GM12878 (cell line): Measurements from ENCODE around the gene SLX9. TPM values are rescaled to one million over a fixed set of nuclear protein-coding genes. Genes with fewer than 3 reads are reported as not detected.
A peak's percentile ranks its signal among the peaks of the same experiment; 100 is the strongest.

ENCODE experiments used
- ATF7 ChIP-seq: fragments of 450-650 bp; IDR thresholded peaks from 2 replicates; pipeline ENCODE4 v1.6.1; 2016; ENCODE audit warnings: low read depth, mild to moderate bottlenecking
- BHLHE40 ChIP-seq, 2 experiments: fragments of 450-650 bp in 1 of 2; IDR thresholded peaks; 2 replicates each; pipeline ENCODE4 v1.6.1; 2011 to 2017; ENCODE audit warnings: low read depth in 2 of 2, borderline replicate concordance in 1 of 2, improper control_type of control experiment in 1 of 2, low read length in 1 of 2, mild to moderate bottlenecking in 1 of 2
- CREM ChIP-seq: IDR thresholded peaks from 2 replicates; pipeline ENCODE4 v1.6.1; 2014; ENCODE audit warnings: antibody characterized with exemption, low read depth
- DPF2 ChIP-seq: fragments of 450-650 bp; IDR thresholded peaks from 2 replicates; pipeline ENCODE4 v1.6.1; 2017; ENCODE audit warnings: mild to moderate bottlenecking
- EED ChIP-seq: sonication (generic); IDR thresholded peaks from 2 replicates; pipeline ENCODE4 v1.6.1; 2016; ENCODE audit warnings: antibody characterized with exemption, low read depth
- EP300 ChIP-seq, 2 experiments: fragments of 150-350 bp in 1 of 2; IDR thresholded peaks; 2 replicates each; pipeline ENCODE4 v1.6.1; 2011 to 2012; ENCODE audit warnings: low read depth in 2 of 2, low read length in 2 of 2, borderline replicate concordance in 1 of 2, improper control_type of control experiment in 1 of 2, inconsistent platforms in 1 of 2; ENCODE audit not compliant: control insufficient read depth in 1 of 2
- ETV6 ChIP-seq, 2 experiments: fragments of 450-650 bp in 1 of 2; IDR thresholded peaks in 1 of 2; conservative IDR thresholded peaks in 1 of 2; 2 replicates each; pipeline ENCODE4 v1.6.1; 2014; ENCODE audit warnings: antibody characterized with exemption in 1 of 2, borderline replicate concordance in 1 of 2, low read depth in 1 of 2, mild to moderate bottlenecking in 1 of 2, moderate library complexity in 1 of 2
- KDM1A ChIP-seq: fragments of 200-600 bp; sonication (generic); IDR thresholded peaks from 2 replicates; pipeline ENCODE4 v1.6.1; 2016; ENCODE audit warnings: borderline replicate concordance
- MTA2 ChIP-seq: fragments of 450-650 bp; IDR thresholded peaks from 2 replicates; pipeline ENCODE4 v1.6.1; 2016; ENCODE audit warnings: low read depth, mild to moderate bottlenecking, moderate library complexity
- NBN ChIP-seq: fragments of 450-650 bp; IDR thresholded peaks from 2 replicates; pipeline ENCODE4 v1.6.1; 2016
- NR2C2 ChIP-seq: IDR thresholded peaks from 2 replicates; pipeline ENCODE4 v1.6.1; 2011; ENCODE audit warnings: borderline replicate concordance, low read depth; ENCODE audit not compliant: control insufficient read depth, insufficient read length
- STAT1 ChIP-seq: fragments of 450-650 bp; conservative IDR thresholded peaks from 2 replicates; pipeline ENCODE4 v1.6.1; 2014; ENCODE audit warnings: antibody characterized with exemption, mild to moderate bottlenecking
- ZBTB4 ChIP-seq: fragments of 450-650 bp; formaldehyde crosslinking; IDR thresholded peaks from 2 replicates; pipeline ENCODE4 v1.4.0; 2022; ENCODE audit warnings: mild to moderate bottlenecking, moderate library complexity
- polyA plus RNA-seq, 11 experiments: library from polyadenylated mRNA; depleted of rRNA in 4 of 11; unstranded in 6 of 11; stranded (reverse) in 5 of 11; fragments of >200 nt; fragmentation: Nextera tagmentation in 4 of 11; fragmentation: Illumina TruSeq in 1 of 11; extraction: Ambion mirVana in 4 of 11; extraction: Trizol in 1 of 11; gene quantifications; 1 replicate in 1 of 11; 2 replicates in 10 of 11; pipeline versions ENCODE4 v1.2.1 to v1.2.3, GENCODE V29; 2011 to 2016; ENCODE audit warnings: inconsistent platforms in 2 of 11, missing spikeins in 2 of 11, low read depth in 1 of 11
- total RNA-seq, 4 experiments: library from RNA; depleted of rRNA in 3 of 4; stranded (reverse); fragments of >200 nt in 3 of 4; fragmentation: Illumina TruSeq in 1 of 4; extraction: Trizol in 1 of 4; gene quantifications; 2 replicates each; pipeline versions ENCODE4 v1.2.1 to v1.2.3, GENCODE V29; 2013 to 2021
- TF ChIP-seq, protein P1 (sequence below): fragments of 450-650 bp; IDR thresholded peaks from 2 replicates; pipeline ENCODE4 v1.6.1; 2017; ENCODE audit warnings: mild to moderate bottlenecking
- TF ChIP-seq, protein P2 (sequence below): IDR thresholded peaks from 2 replicates; pipeline ENCODE4 v1.6.1; 2011; ENCODE audit warnings: low read depth, mild to moderate bottlenecking, low read length, moderate library complexity, borderline replicate concordance; ENCODE audit errors: extremely low read depth
- TF ChIP-seq, protein P3 (sequence below): fragments of 450-650 bp; formaldehyde crosslinking; IDR thresholded peaks from 2 replicates; pipeline ENCODE4 v1.4.0; 2020; ENCODE audit warnings: mild to moderate bottlenecking, moderate library complexity
- TF ChIP-seq, protein P4 (sequence below): fragments of 450-650 bp; IDR thresholded peaks from 2 replicates; pipeline ENCODE4 v1.6.1; 2016; ENCODE audit warnings: mild to moderate bottlenecking
- TF ChIP-seq, protein P5 (sequence below): fragments of 450-650 bp; IDR thresholded peaks from 2 replicates; pipeline ENCODE4 v1.6.1; 2014; ENCODE audit warnings: mild to moderate bottlenecking

SLX9 gene
- total and polyA plus RNA-seq, 10 of the 15 experiments (the other 5 are each of a cell fraction or from before 2014, with no cell fraction given): 0.69 to 81.3 (median 33.9) TPM

DNA sequence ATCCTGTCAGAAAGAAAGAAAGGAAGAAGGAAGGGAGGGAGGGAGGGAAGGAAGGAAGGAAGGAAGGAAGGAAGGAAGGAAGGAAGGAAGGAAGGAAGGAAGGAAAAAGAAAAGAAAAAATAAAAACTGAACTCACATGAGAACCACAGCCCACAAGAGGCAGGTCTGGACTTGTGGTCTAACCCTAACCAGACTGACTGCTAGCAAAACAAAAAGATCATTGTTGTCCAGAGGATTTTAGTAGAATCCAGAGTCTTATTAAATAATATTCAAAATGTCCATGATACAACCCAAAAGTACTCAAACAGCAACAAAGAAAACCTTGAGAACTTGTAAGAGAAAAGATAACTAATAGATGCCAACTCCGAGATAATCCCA lies 14.5 kb upstream of the SLX9 start (continued):
- TF ChIP-seq, protein P1, sequence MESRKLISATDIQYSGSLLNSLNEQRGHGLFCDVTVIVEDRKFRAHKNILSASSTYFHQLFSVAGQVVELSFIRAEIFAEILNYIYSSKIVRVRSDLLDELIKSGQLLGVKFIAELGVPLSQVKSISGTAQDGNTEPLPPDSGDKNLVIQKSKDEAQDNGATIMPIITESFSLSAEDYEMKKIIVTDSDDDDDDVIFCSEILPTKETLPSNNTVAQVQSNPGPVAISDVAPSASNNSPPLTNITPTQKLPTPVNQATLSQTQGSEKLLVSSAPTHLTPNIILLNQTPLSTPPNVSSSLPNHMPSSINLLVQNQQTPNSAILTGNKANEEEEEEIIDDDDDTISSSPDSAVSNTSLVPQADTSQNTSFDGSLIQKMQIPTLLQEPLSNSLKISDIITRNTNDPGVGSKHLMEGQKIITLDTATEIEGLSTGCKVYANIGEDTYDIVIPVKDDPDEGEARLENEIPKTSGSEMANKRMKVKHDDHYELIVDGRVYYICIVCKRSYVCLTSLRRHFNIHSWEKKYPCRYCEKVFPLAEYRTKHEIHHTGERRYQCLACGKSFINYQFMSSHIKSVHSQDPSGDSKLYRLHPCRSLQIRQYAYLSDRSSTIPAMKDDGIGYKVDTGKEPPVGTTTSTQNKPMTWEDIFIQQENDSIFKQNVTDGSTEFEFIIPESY: no peak
- no peak for TF ChIP-seq EP300 (IDR thresholded peaks at IDR 0.05; ENCODE audit: borderline replicate concordance in 1 of 2, control insufficient read depth in 1 of 2, low read depth in 2 of 2, low read length in 2 of 2)
- peak; percentile 88 for TF ChIP-seq ATF7
- TF ChIP-seq, protein P2, sequence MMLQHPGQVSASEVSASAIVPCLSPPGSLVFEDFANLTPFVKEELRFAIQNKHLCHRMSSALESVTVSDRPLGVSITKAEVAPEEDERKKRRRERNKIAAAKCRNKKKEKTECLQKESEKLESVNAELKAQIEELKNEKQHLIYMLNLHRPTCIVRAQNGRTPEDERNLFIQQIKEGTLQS: no peak
- peak; percentile 93 for TF ChIP-seq NBN
- no peak for TF ChIP-seq EED
- TF ChIP-seq ZBTB4: no peak
- TF ChIP-seq, protein P3, sequence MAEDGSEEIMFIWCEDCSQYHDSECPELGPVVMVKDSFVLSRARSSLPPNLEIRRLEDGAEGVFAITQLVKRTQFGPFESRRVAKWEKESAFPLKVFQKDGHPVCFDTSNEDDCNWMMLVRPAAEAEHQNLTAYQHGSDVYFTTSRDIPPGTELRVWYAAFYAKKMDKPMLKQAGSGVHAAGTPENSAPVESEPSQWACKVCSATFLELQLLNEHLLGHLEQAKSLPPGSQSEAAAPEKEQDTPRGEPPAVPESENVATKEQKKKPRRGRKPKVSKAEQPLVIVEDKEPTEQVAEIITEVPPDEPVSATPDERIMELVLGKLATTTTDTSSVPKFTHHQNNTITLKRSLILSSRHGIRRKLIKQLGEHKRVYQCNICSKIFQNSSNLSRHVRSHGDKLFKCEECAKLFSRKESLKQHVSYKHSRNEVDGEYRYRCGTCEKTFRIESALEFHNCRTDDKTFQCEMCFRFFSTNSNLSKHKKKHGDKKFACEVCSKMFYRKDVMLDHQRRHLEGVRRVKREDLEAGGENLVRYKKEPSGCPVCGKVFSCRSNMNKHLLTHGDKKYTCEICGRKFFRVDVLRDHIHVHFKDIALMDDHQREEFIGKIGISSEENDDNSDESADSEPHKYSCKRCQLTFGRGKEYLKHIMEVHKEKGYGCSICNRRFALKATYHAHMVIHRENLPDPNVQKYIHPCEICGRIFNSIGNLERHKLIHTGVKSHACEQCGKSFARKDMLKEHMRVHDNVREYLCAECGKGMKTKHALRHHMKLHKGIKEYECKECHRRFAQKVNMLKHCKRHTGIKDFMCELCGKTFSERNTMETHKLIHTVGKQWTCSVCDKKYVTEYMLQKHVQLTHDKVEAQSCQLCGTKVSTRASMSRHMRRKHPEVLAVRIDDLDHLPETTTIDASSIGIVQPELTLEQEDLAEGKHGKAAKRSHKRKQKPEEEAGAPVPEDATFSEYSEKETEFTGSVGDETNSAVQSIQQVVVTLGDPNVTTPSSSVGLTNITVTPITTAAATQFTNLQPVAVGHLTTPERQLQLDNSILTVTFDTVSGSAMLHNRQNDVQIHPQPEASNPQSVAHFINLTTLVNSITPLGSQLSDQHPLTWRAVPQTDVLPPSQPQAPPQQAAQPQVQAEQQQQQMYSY (CRISPR knock-in tag): no peak
- TF ChIP-seq ETV6 (conservative IDR thresholded peaks at IDR 0.05 in 1 of 2, IDR thresholded peaks at IDR 0.05 in 1 of 2; ENCODE audit: borderline replicate concordance in 1 of 2, low read depth in 1 of 2): peak in 1 of 2 experiments; percentile 99; a peak in 2 of 4 replicates
- TF ChIP-seq NR2C2: no peak
- 0 out of 2 replicates have a peak, but pooled peaks have one; percentile 28 for TF ChIP-seq DPF2
- TF ChIP-seq, protein P4, sequence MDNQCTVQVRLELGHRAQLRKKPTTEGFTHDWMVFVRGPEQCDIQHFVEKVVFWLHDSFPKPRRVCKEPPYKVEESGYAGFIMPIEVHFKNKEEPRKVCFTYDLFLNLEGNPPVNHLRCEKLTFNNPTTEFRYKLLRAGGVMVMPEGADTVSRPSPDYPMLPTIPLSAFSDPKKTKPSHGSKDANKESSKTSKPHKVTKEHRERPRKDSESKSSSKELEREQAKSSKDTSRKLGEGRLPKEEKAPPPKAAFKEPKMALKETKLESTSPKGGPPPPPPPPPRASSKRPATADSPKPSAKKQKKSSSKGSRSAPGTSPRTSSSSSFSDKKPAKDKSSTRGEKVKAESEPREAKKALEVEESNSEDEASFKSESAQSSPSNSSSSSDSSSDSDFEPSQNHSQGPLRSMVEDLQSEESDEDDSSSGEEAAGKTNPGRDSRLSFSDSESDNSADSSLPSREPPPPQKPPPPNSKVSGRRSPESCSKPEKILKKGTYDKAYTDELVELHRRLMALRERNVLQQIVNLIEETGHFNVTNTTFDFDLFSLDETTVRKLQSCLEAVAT: peak; percentile 82
- TF ChIP-seq, protein P5, sequence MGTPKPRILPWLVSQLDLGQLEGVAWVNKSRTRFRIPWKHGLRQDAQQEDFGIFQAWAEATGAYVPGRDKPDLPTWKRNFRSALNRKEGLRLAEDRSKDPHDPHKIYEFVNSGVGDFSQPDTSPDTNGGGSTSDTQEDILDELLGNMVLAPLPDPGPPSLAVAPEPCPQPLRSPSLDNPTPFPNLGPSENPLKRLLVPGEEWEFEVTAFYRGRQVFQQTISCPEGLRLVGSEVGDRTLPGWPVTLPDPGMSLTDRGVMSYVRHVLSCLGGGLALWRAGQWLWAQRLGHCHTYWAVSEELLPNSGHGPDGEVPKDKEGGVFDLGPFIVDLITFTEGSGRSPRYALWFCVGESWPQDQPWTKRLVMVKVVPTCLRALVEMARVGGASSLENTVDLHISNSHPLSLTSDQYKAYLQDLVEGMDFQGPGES: no peak
- peak; percentile 74 for TF ChIP-seq MTA2
- TF ChIP-seq BHLHE40 (IDR thresholded peaks at IDR 0.05; ENCODE audit: borderline replicate concordance in 1 of 2, low read depth in 2 of 2, low read length in 1 of 2): peak; percentile 22 to 28; a peak in 1 of 4 replicates
- TF ChIP-seq STAT1: no peak
- no peak for TF ChIP-seq CREM
- TF ChIP-seq KDM1A: no peak
